Measurements from ENCODE around the gene SLC39A3. TPM values are rescaled to one million over a fixed set of nuclear protein-coding genes. Genes with fewer than 3 reads are reported as not detected.

Gene SLC39A3
- total RNA-seq, 2 experiments from 2014 or later = 7.6 to 7.9 TPM

DNA sequence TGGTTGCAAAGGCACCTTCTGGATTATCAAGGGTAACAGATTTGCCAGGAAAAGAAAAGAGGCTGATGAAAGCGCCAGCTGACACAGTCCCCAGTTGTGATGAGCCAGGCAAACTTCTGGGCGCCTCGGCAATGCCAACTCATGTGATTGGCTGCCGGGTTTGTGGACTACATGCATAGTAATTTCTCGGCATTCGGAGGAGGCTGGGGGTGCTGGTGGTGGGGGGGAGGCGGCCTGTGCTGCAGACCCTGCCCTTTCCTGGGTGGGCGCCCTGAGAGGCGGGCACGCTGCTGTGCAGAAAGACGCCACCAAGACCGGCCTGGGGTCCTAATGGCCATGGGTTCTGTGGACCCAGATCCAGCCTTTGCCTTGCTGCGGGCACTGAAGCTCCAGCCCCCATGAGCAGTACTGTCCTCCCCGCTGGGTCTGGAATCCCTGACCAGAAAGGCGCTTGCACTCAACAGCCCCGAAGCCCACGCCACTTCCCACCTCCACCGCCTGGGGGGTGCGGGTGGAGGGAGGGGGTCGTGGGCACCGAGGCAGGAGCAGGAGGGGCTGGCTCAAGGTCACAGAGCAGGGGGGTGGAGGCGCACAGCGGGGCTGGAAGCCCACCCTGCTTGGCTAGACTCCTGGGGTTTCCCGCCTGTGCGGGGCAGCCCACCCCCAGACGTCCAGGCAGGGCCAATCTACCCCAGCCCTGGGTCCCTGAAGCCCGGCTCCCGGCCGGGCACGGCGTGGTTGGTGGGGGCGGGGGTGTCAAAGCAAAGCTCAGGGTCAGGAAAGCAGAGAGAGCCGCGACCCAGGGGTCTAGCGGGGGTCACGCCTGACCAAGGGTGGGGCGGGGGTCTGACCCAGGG, 19.7 kb downstream of the SLC39A3 start:
- H3K9me3 ChIP-seq (ENCODE audit: control insufficient read depth in 1 of 2, insufficient read depth in 1 of 2, low read length in 2 of 2) = peaks cover 0 to 41% of the 10 kb centered on the region in 2 experiments
- Mint-ChIP-seq H3K4me1 (ENCODE audit: low read depth) (peaks cover 13% of the 10 kb centered on the region), H3K27me3 (peaks cover 29% of the 10 kb centered on the region), H3K4me3 (peak overlapping the region; percentile 71), H3K9me3 (peaks cover 3% of the 10 kb centered on the region), H3K27ac (no peak overlapping the region), H3K36me3 (ENCODE audit: low read depth) (no peaks in the 10 kb centered on the region)
- DNase-seq (peak in 1 of 14 experiments; percentile 13), ATAC-seq (ENCODE audit: poor library complexity) (no peak)
- ChIA-PET CTCF (no interaction called here), POLR2A (no interaction called here)
- H3K4me1 ChIP-seq (ENCODE audit: insufficient read depth, low read length) = peaks cover 11% of the 10 kb centered on the region
- TF ChIP-seq, protein P1, sequence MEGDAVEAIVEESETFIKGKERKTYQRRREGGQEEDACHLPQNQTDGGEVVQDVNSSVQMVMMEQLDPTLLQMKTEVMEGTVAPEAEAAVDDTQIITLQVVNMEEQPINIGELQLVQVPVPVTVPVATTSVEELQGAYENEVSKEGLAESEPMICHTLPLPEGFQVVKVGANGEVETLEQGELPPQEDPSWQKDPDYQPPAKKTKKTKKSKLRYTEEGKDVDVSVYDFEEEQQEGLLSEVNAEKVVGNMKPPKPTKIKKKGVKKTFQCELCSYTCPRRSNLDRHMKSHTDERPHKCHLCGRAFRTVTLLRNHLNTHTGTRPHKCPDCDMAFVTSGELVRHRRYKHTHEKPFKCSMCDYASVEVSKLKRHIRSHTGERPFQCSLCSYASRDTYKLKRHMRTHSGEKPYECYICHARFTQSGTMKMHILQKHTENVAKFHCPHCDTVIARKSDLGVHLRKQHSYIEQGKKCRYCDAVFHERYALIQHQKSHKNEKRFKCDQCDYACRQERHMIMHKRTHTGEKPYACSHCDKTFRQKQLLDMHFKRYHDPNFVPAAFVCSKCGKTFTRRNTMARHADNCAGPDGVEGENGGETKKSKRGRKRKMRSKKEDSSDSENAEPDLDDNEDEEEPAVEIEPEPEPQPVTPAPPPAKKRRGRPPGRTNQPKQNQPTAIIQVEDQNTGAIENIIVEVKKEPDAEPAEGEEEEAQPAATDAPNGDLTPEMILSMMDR (IDR thresholded peaks at IDR 0.05) = no peak
- H3K4me3 ChIP-seq (ENCODE audit: low read length) = no peak overlapping the region
- no peak overlapping the region for H3K27ac ChIP-seq (ENCODE audit: low read depth in 1 of 2, low read length in 2 of 2)
- H3K36me3 ChIP-seq (ENCODE audit: insufficient read depth, low read length) = no peaks in the 10 kb centered on the region
- intact Hi-C loops (cut with DNase I, micrococcal nuclease) = no loop called here
- H3K27me3 ChIP-seq (ENCODE audit: control insufficient read depth in 1 of 2, insufficient read depth in 2 of 2, low read length in 2 of 2) = peaks cover 40 to 42% of the 10 kb centered on the region in 2 experiments

GRCh38 chr19:2719232-2719735, 20.5 kb downstream of the SLC39A3 start:
- ATAC-seq (ENCODE audit: poor library complexity) = no peak
- no peak for DNase-seq
- ChIA-PET POLR2A (no interaction called here), CTCF (no interaction called here)
- no peak overlapping the region for H3K27ac Mint-ChIP-seq
- Histone ChIP-seq H3K27me3 (ENCODE audit: control insufficient read depth in 1 of 2, insufficient read depth in 2 of 2, low read length in 2 of 2) (peaks cover 38 to 42% of the 10 kb centered on the region in 2 experiments), H3K27ac (ENCODE audit: low read depth in 1 of 2, low read length in 2 of 2) (no peak overlapping the region), H3K9me3 (ENCODE audit: control insufficient read depth in 1 of 2, insufficient read depth in 1 of 2, low read length in 2 of 2) (peaks cover 0 to 48% of the 10 kb centered on the region in 2 experiments), H3K4me3 (ENCODE audit: low read length) (no peak overlapping the region), H3K36me3 (ENCODE audit: insufficient read depth, low read length) (no peaks in the 10 kb centered on the region), H3K4me1 (ENCODE audit: insufficient read depth, low read length) (peaks cover 11% of the 10 kb centered on the region)
- no peaks in the 10 kb centered on the region for H3K36me3 Mint-ChIP-seq (ENCODE audit: low read depth)
- no peak overlapping the region for H3K4me3 Mint-ChIP-seq
- intact Hi-C loops (cut with DNase I, micrococcal nuclease) = no loop called here
- TF ChIP-seq, protein P1 (IDR thresholded peaks at IDR 0.05) = no peak
- peaks cover 26% of the 10 kb centered on the region for H3K27me3 Mint-ChIP-seq
- peaks cover 15% of the 10 kb centered on the region for H3K4me1 Mint-ChIP-seq (ENCODE audit: low read depth)
- peaks cover 5% of the 10 kb centered on the region for H3K9me3 Mint-ChIP-seq

- Histone ChIP-seq H3K9me3 (ENCODE audit: control insufficient read depth in 1 of 2, insufficient read depth in 1 of 2, low read length in 2 of 2) (peaks cover 0 to 46% of the 10 kb centered on the region in 2 experiments), H3K27me3 (ENCODE audit: control insufficient read depth in 1 of 2, insufficient read depth in 2 of 2, low read length in 2 of 2) (peaks cover 27 to 32% of the 10 kb centered on the region in 2 experiments), H3K4me1 (ENCODE audit: insufficient read depth, low read length) (peaks cover 11% of the 10 kb centered on the region), H3K27ac (ENCODE audit: low read depth in 1 of 2, low read length in 2 of 2) (no peak overlapping the region), H3K4me3 (ENCODE audit: low read length) (no peak overlapping the region), H3K36me3 (ENCODE audit: insufficient read depth, low read length) (no peaks in the 10 kb centered on the region)
- peaks cover 5% of the 10 kb centered on the region for H3K9me3 Mint-ChIP-seq
- no peak overlapping the region for H3K27ac Mint-ChIP-seq
- H3K36me3 Mint-ChIP-seq (ENCODE audit: low read depth) = no peaks in the 10 kb centered on the region
- H3K27me3 Mint-ChIP-seq = peaks cover 22% of the 10 kb centered on the region
- DNase-seq = no peak
- POLR2A ChIA-PET = no interaction called here
- intact Hi-C loops (cut with DNase I, micrococcal nuclease) = no loop called here
- peaks cover 15% of the 10 kb centered on the region for H3K4me1 Mint-ChIP-seq (ENCODE audit: low read depth)
- TF ChIP-seq, protein P1 (IDR thresholded peaks at IDR 0.05) = no peak
- ATAC-seq (ENCODE audit: poor library complexity) = no peak
- CTCF ChIA-PET = no interaction called here
- H3K4me3 Mint-ChIP-seq = no peak overlapping the region
These were observed 21.9 kb downstream of the SLC39A3 start for GRCh38 chr19:2717638-2718541.
